HL-60 (cell line): Measurements from ENCODE around the gene MFSD2A.
A peak's percentile ranks its signal among the peaks of the same experiment; 100 is the strongest.

Source experiments
- DNase-seq, 2 experiments: peaks; one replicate each; pipeline ENCODE4 v3.0.0-alpha.2; 2010 to 2020; ENCODE audit warnings: low read depth in 1 of 2, low spot score in 1 of 2
- H3K27ac ChIP-seq: fragments of 250-450 bp; sonication (Bioruptor Pico); replicated peaks from 2 replicates; pipeline ENCODE4 v1.5.1; 2020; ENCODE audit warnings: mild to moderate bottlenecking, moderate library complexity
- H3K27me3 ChIP-seq: fragments of 250-450 bp; sonication (Bioruptor Pico); 2 replicates; pipeline ENCODE4 v1.5.1; 2021; ENCODE audit warnings: mild to moderate bottlenecking, moderate library complexity; ENCODE audit not compliant: insufficient read depth, poor library complexity, severe bottlenecking
- H3K4me3 ChIP-seq: replicated peaks from 2 replicates; pipeline ENCODE4 v1.5.1; 2011; ENCODE audit warnings: mild to moderate bottlenecking, control low read depth, low read length; ENCODE audit not compliant: insufficient read depth
- GABPA ChIP-seq: IDR thresholded peaks from 2 replicates; pipeline ENCODE4 v1.6.1; 2012; ENCODE audit warnings: low read depth
- POLR2AphosphoS5 ChIP-seq: IDR thresholded peaks from 2 replicates; pipeline ENCODE4 v1.6.1; 2012; ENCODE audit warnings: low read depth
- SPI1 ChIP-seq: IDR thresholded peaks from 2 replicates; pipeline ENCODE4 v1.6.1; 2012; ENCODE audit warnings: low read depth, mild to moderate bottlenecking, borderline replicate concordance
- TF ChIP-seq, protein P1 (sequence below): IDR thresholded peaks from one replicate; pipeline ENCODE4 v1.5.1; 2011; ENCODE audit warnings: low read length, control low read depth, inconsistent platforms; ENCODE audit not compliant: insufficient read depth
- TF ChIP-seq, protein P2 (sequence below): IDR thresholded peaks from 2 replicates; pipeline ENCODE4 v1.6.1; 2012; ENCODE audit warnings: low read depth; ENCODE audit not compliant: insufficient replicate concordance

The MFSD2A gene

DNA sequence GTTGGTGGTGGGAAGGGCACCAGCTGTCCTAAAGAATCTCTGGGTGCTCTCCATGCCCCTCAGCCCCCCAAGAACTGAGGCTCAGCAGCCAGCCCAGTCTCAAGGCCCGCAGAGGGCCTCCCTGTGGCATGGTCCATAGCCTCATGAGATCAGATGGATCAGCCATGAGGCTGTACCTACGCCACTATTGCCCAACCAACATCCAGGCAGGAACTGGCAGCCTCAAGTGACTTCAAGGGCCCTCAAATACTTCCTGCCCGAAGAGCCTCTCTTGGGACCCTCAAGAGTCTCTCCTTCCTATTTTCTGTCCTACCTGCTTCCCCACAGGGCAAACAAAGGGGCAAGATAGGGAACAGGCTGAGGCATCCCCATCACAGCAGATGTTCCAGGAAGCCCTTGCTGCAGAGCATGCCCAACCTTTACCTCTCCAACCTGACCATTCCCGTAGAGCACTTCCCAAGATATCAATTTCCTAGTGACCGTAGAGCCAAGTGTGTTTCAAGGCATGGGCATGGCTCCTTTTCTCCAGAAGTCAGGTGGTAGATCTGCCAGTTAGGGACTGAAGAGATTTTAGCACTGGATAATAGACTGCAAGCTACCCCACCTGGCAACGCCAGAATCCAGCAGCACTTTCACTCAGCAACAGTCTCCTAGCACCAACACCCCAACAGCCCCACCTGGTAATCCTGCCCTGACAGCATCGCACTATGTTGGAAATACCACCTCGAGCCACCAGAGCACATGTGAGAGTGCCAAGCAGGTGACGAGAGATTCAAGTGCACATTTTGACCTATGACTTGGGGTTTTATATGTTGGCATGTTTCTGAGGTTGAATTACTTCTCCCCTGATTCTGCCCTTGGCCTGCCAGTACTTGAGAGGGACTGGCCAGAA, 13.7 kb upstream of the MFSD2A start:
- Histone ChIP-seq H3K4me3 (no peak overlapping the region), H3K27ac (peak overlapping the region; percentile 83), H3K27me3 (no peaks in the 10 kb centered on the region)
- TF ChIP-seq POLR2AphosphoS5 (no peak), GABPA (no peak), SPI1 (no peak)
- TF ChIP-seq, protein P1, sequence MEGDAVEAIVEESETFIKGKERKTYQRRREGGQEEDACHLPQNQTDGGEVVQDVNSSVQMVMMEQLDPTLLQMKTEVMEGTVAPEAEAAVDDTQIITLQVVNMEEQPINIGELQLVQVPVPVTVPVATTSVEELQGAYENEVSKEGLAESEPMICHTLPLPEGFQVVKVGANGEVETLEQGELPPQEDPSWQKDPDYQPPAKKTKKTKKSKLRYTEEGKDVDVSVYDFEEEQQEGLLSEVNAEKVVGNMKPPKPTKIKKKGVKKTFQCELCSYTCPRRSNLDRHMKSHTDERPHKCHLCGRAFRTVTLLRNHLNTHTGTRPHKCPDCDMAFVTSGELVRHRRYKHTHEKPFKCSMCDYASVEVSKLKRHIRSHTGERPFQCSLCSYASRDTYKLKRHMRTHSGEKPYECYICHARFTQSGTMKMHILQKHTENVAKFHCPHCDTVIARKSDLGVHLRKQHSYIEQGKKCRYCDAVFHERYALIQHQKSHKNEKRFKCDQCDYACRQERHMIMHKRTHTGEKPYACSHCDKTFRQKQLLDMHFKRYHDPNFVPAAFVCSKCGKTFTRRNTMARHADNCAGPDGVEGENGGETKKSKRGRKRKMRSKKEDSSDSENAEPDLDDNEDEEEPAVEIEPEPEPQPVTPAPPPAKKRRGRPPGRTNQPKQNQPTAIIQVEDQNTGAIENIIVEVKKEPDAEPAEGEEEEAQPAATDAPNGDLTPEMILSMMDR, result no peak
- TF ChIP-seq, protein P2, sequence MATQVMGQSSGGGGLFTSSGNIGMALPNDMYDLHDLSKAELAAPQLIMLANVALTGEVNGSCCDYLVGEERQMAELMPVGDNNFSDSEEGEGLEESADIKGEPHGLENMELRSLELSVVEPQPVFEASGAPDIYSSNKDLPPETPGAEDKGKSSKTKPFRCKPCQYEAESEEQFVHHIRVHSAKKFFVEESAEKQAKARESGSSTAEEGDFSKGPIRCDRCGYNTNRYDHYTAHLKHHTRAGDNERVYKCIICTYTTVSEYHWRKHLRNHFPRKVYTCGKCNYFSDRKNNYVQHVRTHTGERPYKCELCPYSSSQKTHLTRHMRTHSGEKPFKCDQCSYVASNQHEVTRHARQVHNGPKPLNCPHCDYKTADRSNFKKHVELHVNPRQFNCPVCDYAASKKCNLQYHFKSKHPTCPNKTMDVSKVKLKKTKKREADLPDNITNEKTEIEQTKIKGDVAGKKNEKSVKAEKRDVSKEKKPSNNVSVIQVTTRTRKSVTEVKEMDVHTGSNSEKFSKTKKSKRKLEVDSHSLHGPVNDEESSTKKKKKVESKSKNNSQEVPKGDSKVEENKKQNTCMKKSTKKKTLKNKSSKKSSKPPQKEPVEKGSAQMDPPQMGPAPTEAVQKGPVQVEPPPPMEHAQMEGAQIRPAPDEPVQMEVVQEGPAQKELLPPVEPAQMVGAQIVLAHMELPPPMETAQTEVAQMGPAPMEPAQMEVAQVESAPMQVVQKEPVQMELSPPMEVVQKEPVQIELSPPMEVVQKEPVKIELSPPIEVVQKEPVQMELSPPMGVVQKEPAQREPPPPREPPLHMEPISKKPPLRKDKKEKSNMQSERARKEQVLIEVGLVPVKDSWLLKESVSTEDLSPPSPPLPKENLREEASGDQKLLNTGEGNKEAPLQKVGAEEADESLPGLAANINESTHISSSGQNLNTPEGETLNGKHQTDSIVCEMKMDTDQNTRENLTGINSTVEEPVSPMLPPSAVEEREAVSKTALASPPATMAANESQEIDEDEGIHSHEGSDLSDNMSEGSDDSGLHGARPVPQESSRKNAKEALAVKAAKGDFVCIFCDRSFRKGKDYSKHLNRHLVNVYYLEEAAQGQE, result no peak
- DNase-seq, result peak; percentile 33 to 67

DNA sequence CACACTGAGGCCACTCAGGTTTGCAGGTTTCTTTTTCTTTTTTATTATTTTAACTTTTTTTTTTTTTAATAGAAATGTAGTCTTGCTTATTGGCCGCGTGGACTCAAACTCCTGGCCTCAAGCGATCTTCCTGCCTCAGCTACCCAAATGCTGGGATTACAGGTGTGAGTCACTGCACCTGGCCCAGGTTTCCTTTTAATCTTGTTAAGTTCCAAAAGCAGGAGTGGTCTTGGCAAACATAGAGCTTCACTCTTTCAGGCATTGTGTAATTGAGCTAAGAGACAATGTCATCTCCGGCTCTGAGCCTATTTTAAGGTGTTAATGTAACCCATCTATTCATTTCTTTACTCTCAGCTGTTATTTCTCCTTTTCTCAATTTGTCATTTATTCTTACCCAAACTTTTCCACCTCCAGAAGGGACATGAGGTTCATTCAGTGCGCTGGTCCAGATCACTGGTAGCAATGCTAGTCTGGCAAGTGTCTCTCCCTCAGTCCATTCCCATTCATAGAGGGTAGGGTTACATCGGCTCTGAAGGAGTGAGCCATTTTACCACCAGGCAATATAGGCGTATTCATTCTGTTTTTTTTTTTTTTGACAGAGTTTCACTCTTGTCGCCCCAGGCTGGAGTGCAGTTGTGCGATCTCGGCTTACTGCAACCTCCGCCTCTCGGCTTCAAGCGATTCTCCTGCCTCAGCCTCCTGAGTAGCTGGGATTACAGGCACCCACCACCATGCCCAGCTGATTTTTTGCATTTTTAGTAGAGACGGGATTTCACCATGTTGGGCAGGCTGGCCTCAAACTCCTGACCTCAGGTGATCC, 11.3 kb upstream of the MFSD2A start:
- no peak for DNase-seq
- Histone ChIP-seq H3K4me3 (no peak overlapping the region), H3K27ac (no peak overlapping the region), H3K27me3 (no peaks in the 10 kb centered on the region)
- TF ChIP-seq, protein P2, result no peak
- TF ChIP-seq SPI1, result no peak
- TF ChIP-seq POLR2AphosphoS5, result no peak
- TF ChIP-seq, protein P1, result no peak
- no peak for TF ChIP-seq GABPA

DNA sequence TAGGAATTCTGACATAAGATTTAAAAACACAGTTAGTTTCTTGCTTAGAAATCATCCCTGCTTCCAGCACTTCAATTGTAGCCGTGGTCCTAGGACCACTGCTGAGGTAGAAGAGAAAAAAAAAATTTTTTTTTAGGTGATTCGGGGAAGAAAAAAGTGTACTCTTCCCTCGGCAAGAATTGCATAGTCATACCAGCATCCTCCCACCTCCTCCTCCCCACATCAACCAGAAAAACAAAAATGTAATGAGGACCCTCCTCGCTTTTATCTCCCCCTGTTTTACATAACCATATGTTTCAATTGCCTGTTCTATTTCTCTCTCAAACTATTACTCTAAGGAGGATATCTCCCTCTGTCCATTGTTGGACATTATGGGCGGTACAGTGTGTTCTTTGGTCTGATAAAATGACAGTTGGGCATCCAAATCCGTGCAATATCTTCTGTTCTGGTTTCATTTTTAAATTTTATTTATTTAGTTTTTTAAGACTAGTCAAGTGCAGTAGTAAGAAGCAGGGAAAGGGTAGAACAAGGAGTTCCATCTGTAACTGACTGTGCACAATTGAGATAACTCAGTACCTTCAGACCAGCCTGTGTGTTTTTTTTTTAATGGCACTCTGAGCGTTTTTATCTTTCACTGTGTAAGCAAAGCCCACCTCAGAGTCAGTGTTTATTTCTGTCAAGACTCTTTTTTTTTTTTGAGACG, 10.4 kb upstream of the MFSD2A start:
- no peak overlapping the region for H3K27ac ChIP-seq

More for the DNA sequence above, 10.4 kb upstream of the MFSD2A start:
- no peak overlapping the region for H3K4me3 ChIP-seq
- no peaks in the 10 kb centered on the region for H3K27me3 ChIP-seq
- DNase-seq, result no peak
- TF ChIP-seq SPI1 (no peak), GABPA (no peak), POLR2AphosphoS5 (no peak)
- TF ChIP-seq, protein P1, result no peak
- TF ChIP-seq, protein P2, result no peak
